ENCODE data around the gene HS6ST3. TPM values are rescaled to one million over a fixed set of nuclear protein-coding genes. Genes with fewer than 3 reads are reported as not detected.
"Not testable (repeated sequence)": the region's sequence is repeated elsewhere in the genome, so short reads cannot be mapped to it uniquely, and the experiment has no call there.

Gene HS6ST3
- total and polyA plus RNA-seq, 9 donors, result 0.08 to 0.80 (median 0.15) TPM

- no peaks in the 10 kb centered on the region for H3K36me3 ChIP-seq (ENCODE audit: control insufficient read depth, insufficient read depth, low read length)
- peak overlapping the region; percentile 15 for H3K4me3 ChIP-seq (ENCODE audit: low read length)
- H3K9me3 ChIP-seq (replicated peaks; ENCODE audit: control insufficient read depth, low read depth, low read length), result no peaks in the 10 kb centered on the region
- DNase-seq, result peak; percentile 20
- peaks cover 11% of the 10 kb centered on the region for H3K4me1 ChIP-seq (ENCODE audit: control insufficient read depth, insufficient read depth, low read length)
- under 1% methylated on average over 120 of the region's 133 CpGs for WGBS (ENCODE audit: insufficient coverage)
- no peak overlapping the region for H3K27ac ChIP-seq (ENCODE audit: low read length)
- H3K27me3 ChIP-seq (ENCODE audit: control insufficient read depth, insufficient read depth, low read length), result peaks cover 35% of the 10 kb centered on the region
These were observed 564 bp downstream of the HS6ST3 start for GRCh38 chr13:96090240-96091101.

GRCh38 chr13:96091164-96092117 lies 1.5 kb downstream of the HS6ST3 start:
- peaks cover 36% of the 10 kb centered on the region for H3K27me3 ChIP-seq (ENCODE audit: control insufficient read depth, insufficient read depth, low read length)
- under 1% methylated on average over 41 of the region's 57 CpGs for WGBS (ENCODE audit: insufficient coverage)
- H3K4me1 ChIP-seq (ENCODE audit: control insufficient read depth, insufficient read depth, low read length), result peaks cover 11% of the 10 kb centered on the region
- peak overlapping the region; percentile 15 for H3K4me3 ChIP-seq (ENCODE audit: low read length)
- no peaks in the 10 kb centered on the region for H3K9me3 ChIP-seq (replicated peaks; ENCODE audit: control insufficient read depth, low read depth, low read length)
- DNase-seq, result peak; percentile 37
- H3K27ac ChIP-seq (ENCODE audit: low read length), result no peak overlapping the region
- H3K36me3 ChIP-seq (ENCODE audit: control insufficient read depth, insufficient read depth, low read length), result no peaks in the 10 kb centered on the region

- no peak overlapping the region for H3K27ac ChIP-seq (ENCODE audit: low read length)
- H3K4me3 ChIP-seq (ENCODE audit: low read length), result no peak overlapping the region
- H3K9me3 ChIP-seq (replicated peaks; ENCODE audit: control insufficient read depth, low read depth, low read length), result no peaks in the 10 kb centered on the region
- H3K36me3 ChIP-seq (ENCODE audit: control insufficient read depth, insufficient read depth, low read length), result no peaks in the 10 kb centered on the region
- DNase-seq, result no peak
- peaks cover 36% of the 10 kb centered on the region for H3K27me3 ChIP-seq (ENCODE audit: control insufficient read depth, insufficient read depth, low read length)
- peaks cover 11% of the 10 kb centered on the region for H3K4me1 ChIP-seq (ENCODE audit: control insufficient read depth, insufficient read depth, low read length)
These were observed 3.5 kb downstream of the HS6ST3 start for GRCh38 chr13:96093296-96094006.

GRCh38 chr13:96100457-96101220 lies 10.7 kb downstream of the HS6ST3 start:
- H3K27ac ChIP-seq (ENCODE audit: low read length), result no peak overlapping the region
- WGBS (ENCODE audit: insufficient coverage), result no CpG with 5 or more reads among the region's 4 CpGs
- H3K4me3 ChIP-seq (ENCODE audit: low read length), result no peak overlapping the region
- no peaks in the 10 kb centered on the region for H3K9me3 ChIP-seq (replicated peaks; ENCODE audit: control insufficient read depth, low read depth, low read length)
- DNase-seq, result no peak
- no peaks in the 10 kb centered on the region for H3K4me1 ChIP-seq (ENCODE audit: control insufficient read depth, insufficient read depth, low read length)
- no peaks in the 10 kb centered on the region for H3K36me3 ChIP-seq (ENCODE audit: control insufficient read depth, insufficient read depth, low read length)
- H3K27me3 ChIP-seq (ENCODE audit: control insufficient read depth, insufficient read depth, low read length), result no peaks in the 10 kb centered on the region

GRCh38 chr13:96104516-96104915 lies 14.6 kb downstream of the HS6ST3 start:
- Histone ChIP-seq H3K36me3 (ENCODE audit: control insufficient read depth, insufficient read depth, low read length) (no peaks in the 10 kb centered on the region), H3K27ac (ENCODE audit: low read length) (no peak overlapping the region), H3K27me3 (ENCODE audit: control insufficient read depth, insufficient read depth, low read length) (no peaks in the 10 kb centered on the region), H3K4me3 (ENCODE audit: low read length) (no peak overlapping the region), H3K4me1 (ENCODE audit: control insufficient read depth, insufficient read depth, low read length) (no peaks in the 10 kb centered on the region), H3K9me3 (replicated peaks; ENCODE audit: control insufficient read depth, low read depth, low read length) (peaks cover 6% of the 10 kb centered on the region)
- DNase-seq, result no peak
- WGBS (ENCODE audit: insufficient coverage), result no CpG with 5 or more reads among the region's 2 CpGs

- not testable (repeated sequence) for H3K4me1 ChIP-seq (ENCODE audit: control insufficient read depth, insufficient read depth, low read length); H3K4me3 ChIP-seq (ENCODE audit: low read length); H3K27me3 ChIP-seq (ENCODE audit: control insufficient read depth, insufficient read depth, low read length); H3K36me3 ChIP-seq (ENCODE audit: control insufficient read depth, insufficient read depth, low read length); H3K9me3 ChIP-seq (replicated peaks; ENCODE audit: control insufficient read depth, low read depth, low read length); DNase-seq; H3K27ac ChIP-seq (ENCODE audit: low read length)
- WGBS (ENCODE audit: insufficient coverage), result 89% methylated on average over 5 of the region's 8 CpGs
These were observed 18.2 kb downstream of the HS6ST3 start for GRCh38 chr13:96108072-96108471.

- DNase-seq, result no peak
- no peak overlapping the region for H3K4me3 ChIP-seq (ENCODE audit: low read length)
- no peaks in the 10 kb centered on the region for H3K36me3 ChIP-seq (ENCODE audit: control insufficient read depth, insufficient read depth, low read length)
- H3K27me3 ChIP-seq (ENCODE audit: control insufficient read depth, insufficient read depth, low read length), result no peaks in the 10 kb centered on the region
- WGBS (ENCODE audit: insufficient coverage), result 82% methylated on average over 4 of the region's 4 CpGs
- no peaks in the 10 kb centered on the region for H3K4me1 ChIP-seq (ENCODE audit: control insufficient read depth, insufficient read depth, low read length)
- H3K9me3 ChIP-seq (replicated peaks; ENCODE audit: control insufficient read depth, low read depth, low read length), result peaks cover 6% of the 10 kb centered on the region
- H3K27ac ChIP-seq (ENCODE audit: low read length), result no peak overlapping the region
These were observed 19.2 kb downstream of the HS6ST3 start for GRCh38 chr13:96109125-96109524.

GRCh38 chr13:96112936-96113335 lies 23.0 kb downstream of the HS6ST3 start:
- Histone ChIP-seq H3K9me3 (replicated peaks; ENCODE audit: control insufficient read depth, low read depth, low read length) (peaks cover 1% of the 10 kb centered on the region), H3K27ac (ENCODE audit: low read length) (no peak overlapping the region), H3K36me3 (ENCODE audit: control insufficient read depth, insufficient read depth, low read length) (no peaks in the 10 kb centered on the region), H3K4me3 (ENCODE audit: low read length) (no peak overlapping the region), H3K27me3 (ENCODE audit: control insufficient read depth, insufficient read depth, low read length) (no peaks in the 10 kb centered on the region), H3K4me1 (ENCODE audit: control insufficient read depth, insufficient read depth, low read length) (no peaks in the 10 kb centered on the region)
- no CpG with 5 or more reads among the region's 2 CpGs for WGBS (ENCODE audit: insufficient coverage)
- DNase-seq, result no peak

- not testable (repeated sequence) for H3K4me1 ChIP-seq (ENCODE audit: control insufficient read depth, insufficient read depth, low read length); H3K27ac ChIP-seq (ENCODE audit: low read length); H3K36me3 ChIP-seq (ENCODE audit: control insufficient read depth, insufficient read depth, low read length); H3K27me3 ChIP-seq (ENCODE audit: control insufficient read depth, insufficient read depth, low read length); H3K9me3 ChIP-seq (replicated peaks; ENCODE audit: control insufficient read depth, low read depth, low read length); H3K4me3 ChIP-seq (ENCODE audit: low read length); DNase-seq
- WGBS (ENCODE audit: insufficient coverage), result no CpG with 5 or more reads among the region's 2 CpGs
These were observed 25.5 kb downstream of the HS6ST3 start for GRCh38 chr13:96115368-96115767.
